ENCODE results near the gene FAH. TPM values are rescaled to one million over a fixed set of nuclear protein-coding genes. Genes with fewer than 3 reads are reported as not detected.

The FAH gene
- total RNA-seq, 1 donor from 2014 or later, result 8.3 TPM

DNA sequence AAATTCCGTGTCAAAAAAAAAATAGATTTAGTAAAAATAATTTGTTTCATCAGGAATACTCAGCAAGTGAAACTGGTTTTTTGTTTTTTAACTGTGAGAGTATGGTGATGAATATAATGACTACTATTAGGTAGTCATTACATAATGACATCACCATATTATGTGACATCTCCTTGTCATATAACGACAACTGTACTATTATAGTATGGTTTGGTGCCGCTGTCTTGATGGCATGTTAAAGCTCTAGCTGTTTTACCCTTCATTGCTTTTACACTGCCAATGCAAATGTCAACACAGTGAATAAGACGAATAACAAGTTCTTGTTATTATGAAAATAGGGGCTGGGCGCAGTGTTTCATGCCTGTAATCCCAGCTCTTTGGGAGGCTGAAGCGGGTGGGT, 45.6 kb upstream of the FAH start:
- Histone ChIP-seq H3K9me3 (ENCODE audit: low read depth) (no peaks in the 10 kb centered on the region), H3K4me3 (no peak overlapping the region), H3K79me2 (ENCODE audit: low read depth) (peaks cover 94% of the 10 kb centered on the region), H3K27ac (no peak overlapping the region), H3K27me3 (no peaks in the 10 kb centered on the region), H3K4me2 (no peak overlapping the region), H3K36me3 (no peaks in the 10 kb centered on the region), H3K9ac (no peak overlapping the region), H3F3A (ENCODE audit: low read depth) (no peaks in the 10 kb centered on the region), H4K20me1 (ENCODE audit: low read depth) (peaks cover 92% of the 10 kb centered on the region), H2AFZ (replicated peaks) (no peak overlapping the region), H3K4me1 (peaks cover 4% of the 10 kb centered on the region)
- Mint-ChIP-seq H3K27me3 (ENCODE audit: insufficient read depth, low read depth) (no peaks in the 10 kb centered on the region), H3K9me3 (no peaks in the 10 kb centered on the region), H3K36me3 (peaks cover 3% of the 10 kb centered on the region), H3K27ac (no peak overlapping the region), H3K4me1 (no peaks in the 10 kb centered on the region), H3K4me3 (no peak overlapping the region)
- no peak for DNase-seq (ENCODE audit: low spot score)
- TF ChIP-seq EZH2 (IDR thresholded peaks at IDR 0.05), result no peak
- TF ChIP-seq, protein P1, sequence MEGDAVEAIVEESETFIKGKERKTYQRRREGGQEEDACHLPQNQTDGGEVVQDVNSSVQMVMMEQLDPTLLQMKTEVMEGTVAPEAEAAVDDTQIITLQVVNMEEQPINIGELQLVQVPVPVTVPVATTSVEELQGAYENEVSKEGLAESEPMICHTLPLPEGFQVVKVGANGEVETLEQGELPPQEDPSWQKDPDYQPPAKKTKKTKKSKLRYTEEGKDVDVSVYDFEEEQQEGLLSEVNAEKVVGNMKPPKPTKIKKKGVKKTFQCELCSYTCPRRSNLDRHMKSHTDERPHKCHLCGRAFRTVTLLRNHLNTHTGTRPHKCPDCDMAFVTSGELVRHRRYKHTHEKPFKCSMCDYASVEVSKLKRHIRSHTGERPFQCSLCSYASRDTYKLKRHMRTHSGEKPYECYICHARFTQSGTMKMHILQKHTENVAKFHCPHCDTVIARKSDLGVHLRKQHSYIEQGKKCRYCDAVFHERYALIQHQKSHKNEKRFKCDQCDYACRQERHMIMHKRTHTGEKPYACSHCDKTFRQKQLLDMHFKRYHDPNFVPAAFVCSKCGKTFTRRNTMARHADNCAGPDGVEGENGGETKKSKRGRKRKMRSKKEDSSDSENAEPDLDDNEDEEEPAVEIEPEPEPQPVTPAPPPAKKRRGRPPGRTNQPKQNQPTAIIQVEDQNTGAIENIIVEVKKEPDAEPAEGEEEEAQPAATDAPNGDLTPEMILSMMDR (IDR thresholded peaks at IDR 0.05), result no peak

DNA sequence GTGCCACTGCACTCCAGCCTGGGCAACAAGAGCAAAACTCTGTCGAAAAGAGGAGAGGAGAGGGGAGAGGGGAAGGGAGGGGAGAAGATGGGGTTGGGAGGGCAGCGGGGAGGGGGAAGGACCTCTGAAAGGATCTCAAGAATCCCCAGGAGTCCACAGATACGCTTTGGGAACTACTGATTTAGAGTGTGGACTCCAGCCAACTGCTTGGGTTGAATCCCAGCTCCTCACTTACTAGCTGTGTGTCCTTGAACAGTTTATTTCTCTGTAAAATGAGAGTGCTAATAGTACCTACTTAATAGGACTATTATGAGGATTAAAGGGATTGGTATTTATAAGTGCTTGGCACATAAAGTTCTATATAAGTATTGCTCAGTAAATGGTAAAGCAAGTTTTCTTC, 45.0 kb upstream of the FAH start:
- Histone ChIP-seq H3K27ac (no peak overlapping the region), H3K4me2 (no peak overlapping the region), H3K4me1 (peaks cover 4% of the 10 kb centered on the region), H3K36me3 (no peaks in the 10 kb centered on the region), H3F3A (ENCODE audit: low read depth) (no peaks in the 10 kb centered on the region), H2AFZ (replicated peaks) (no peak overlapping the region), H3K27me3 (no peaks in the 10 kb centered on the region), H3K79me2 (ENCODE audit: low read depth) (peaks cover 93% of the 10 kb centered on the region), H3K9me3 (ENCODE audit: low read depth) (no peaks in the 10 kb centered on the region), H3K9ac (no peak overlapping the region), H4K20me1 (ENCODE audit: low read depth) (peaks cover 92% of the 10 kb centered on the region), H3K4me3 (no peak overlapping the region)
- Mint-ChIP-seq H3K27ac (no peak overlapping the region), H3K27me3 (ENCODE audit: insufficient read depth, low read depth) (no peaks in the 10 kb centered on the region), H3K4me3 (no peak overlapping the region), H3K9me3 (no peaks in the 10 kb centered on the region), H3K36me3 (peaks cover 3% of the 10 kb centered on the region), H3K4me1 (no peaks in the 10 kb centered on the region)
- TF ChIP-seq EZH2 (IDR thresholded peaks at IDR 0.05), result no peak
- TF ChIP-seq EZH2phosphoT487 (IDR thresholded peaks at IDR 0.05), result no peak
- TF ChIP-seq, protein P1 (IDR thresholded peaks at IDR 0.05), result no peak
- no peak for DNase-seq (ENCODE audit: low spot score)

DNA sequence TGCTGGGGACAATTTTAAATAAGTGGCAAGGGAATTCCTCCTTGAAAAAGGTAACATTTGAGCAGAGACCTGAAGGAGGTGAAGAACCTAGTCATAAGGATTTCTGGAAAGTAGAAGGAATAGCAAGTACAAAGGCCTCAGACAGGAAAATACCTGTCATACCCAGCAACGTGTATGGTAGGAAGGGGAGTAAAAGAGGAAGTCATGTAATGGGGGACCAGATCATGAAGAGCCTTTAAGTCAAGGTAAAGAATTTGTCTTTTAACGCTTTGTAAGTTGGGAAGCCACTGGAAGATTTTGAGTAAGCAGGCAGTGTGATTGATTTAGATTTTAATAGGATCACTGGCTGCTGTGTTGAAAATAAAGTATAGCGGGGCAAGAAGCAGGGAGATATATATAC, 43.4 kb upstream of the FAH start:
- Histone ChIP-seq H3K9ac (no peak overlapping the region), H3K4me3 (no peak overlapping the region), H3K9me3 (ENCODE audit: low read depth) (no peaks in the 10 kb centered on the region), H4K20me1 (ENCODE audit: low read depth) (peaks cover 94% of the 10 kb centered on the region), H3K27ac (no peak overlapping the region), H3K27me3 (no peaks in the 10 kb centered on the region), H3K4me1 (peaks cover 7% of the 10 kb centered on the region), H3K79me2 (ENCODE audit: low read depth) (peaks cover 92% of the 10 kb centered on the region), H3K4me2 (no peak overlapping the region), H3F3A (ENCODE audit: low read depth) (no peaks in the 10 kb centered on the region), H3K36me3 (no peaks in the 10 kb centered on the region), H2AFZ (replicated peaks) (no peak overlapping the region)
- H3K9me3 Mint-ChIP-seq, result no peaks in the 10 kb centered on the region
- DNase-seq (ENCODE audit: low spot score), result no peak
- TF ChIP-seq, protein P1 (IDR thresholded peaks at IDR 0.05), result no peak
- no peak for TF ChIP-seq EZH2 (IDR thresholded peaks at IDR 0.05)
- no peak for TF ChIP-seq EZH2phosphoT487 (IDR thresholded peaks at IDR 0.05)
- no peak overlapping the region for H3K27ac Mint-ChIP-seq
- no peaks in the 10 kb centered on the region for H3K4me1 Mint-ChIP-seq
- peaks cover 2% of the 10 kb centered on the region for H3K36me3 Mint-ChIP-seq
- no peak overlapping the region for H3K4me3 Mint-ChIP-seq
- H3K27me3 Mint-ChIP-seq (ENCODE audit: insufficient read depth, low read depth), result no peaks in the 10 kb centered on the region
